A673 (cell line): ENCODE measurements around the gene KCTD2. TPM values are rescaled to one million over a fixed set of nuclear protein-coding genes. Genes with fewer than 3 reads are reported as not detected.
"Not testable (repeated sequence)": the region's sequence is repeated elsewhere in the genome, so short reads cannot be mapped to it uniquely, and the experiment has no call there.

Experiments used
- BruUV-seq: library from RNA; stranded (reverse); fragments of 400-500 nt; replicated peaks from 2 replicates; lab custom pipeline; 2021; lab: Mats Ljungman, UMichigan
- CTCF ChIA-PET: fragments of 300-600 bp; sonication (Branson Sonifier 250); formaldehyde crosslinking; loops from one replicate; lab custom pipeline; 2022; ENCODE audit warnings: antibody characterized with exemption; lab: Charles Lee
- POLR2A ChIA-PET: fragments of 300-600 bp; sonication (Branson Sonifier 250); formaldehyde crosslinking; loops from one replicate; lab custom pipeline; 2022; ENCODE audit warnings: antibody characterized with exemption; ENCODE audit not compliant: low non-redundant PET; lab: Charles Lee
- DNase-seq: peaks from one replicate; pipeline ENCODE4 v3.0.0-alpha.2; 2015; ENCODE audit warnings: low spot score
- H3K27ac ChIP-seq: fragments of 200-600 bp; sonication (generic); 2 replicates; pipeline ENCODE4 v1.5.1; 2016; ENCODE audit warnings: mixed run types, low read depth, mild to moderate bottlenecking, mixed read lengths, antibody characterized with exemption, low read length; ENCODE audit not compliant: poor library complexity, severe bottlenecking
- H3K27me3 ChIP-seq: fragments of 200-600 bp; sonication (generic); replicated peaks from 2 replicates; pipeline ENCODE4 v1.6.1; 2017; ENCODE audit warnings: mixed run types, low read depth, mild to moderate bottlenecking, mixed read lengths, antibody characterized with exemption, low read length; ENCODE audit not compliant: insufficient read depth, poor library complexity
- H3K36me3 ChIP-seq: fragments of 200-600 bp; sonication (generic); 2 replicates; pipeline ENCODE4 v1.6.1; 2016; ENCODE audit warnings: mixed run types, mild to moderate bottlenecking, mixed read lengths, antibody characterized with exemption, low read length; ENCODE audit not compliant: insufficient read depth, poor library complexity, severe bottlenecking
- H3K4me1 ChIP-seq: fragments of 200-600 bp; sonication (generic); 2 replicates; pipeline ENCODE4 v1.6.1; 2017; ENCODE audit warnings: mixed run types, mild to moderate bottlenecking, mixed read lengths, antibody characterized with exemption, low read length; ENCODE audit not compliant: insufficient read depth, poor library complexity, severe bottlenecking
- H3K4me3 ChIP-seq: fragments of 200-600 bp; sonication (generic); 2 replicates; pipeline ENCODE4 v1.5.1; 2016; ENCODE audit warnings: low read depth, mixed run types, mild to moderate bottlenecking, mixed read lengths, low read length; ENCODE audit not compliant: poor library complexity, severe bottlenecking
- H3K9me3 ChIP-seq: fragments of 200-600 bp; sonication (generic); 2 replicates; pipeline ENCODE4 v1.6.1; 2016; ENCODE audit warnings: mixed run types, low read depth, mild to moderate bottlenecking, mixed read lengths, antibody characterized with exemption, low read length; ENCODE audit not compliant: poor library complexity, severe bottlenecking
- CTCF ChIP-seq: fragments of 300-800, 200-600 bp; sonication (generic); conservative IDR thresholded peaks from 2 replicates; pipeline ENCODE4 v1.5.1; 2017; ENCODE audit warnings: low read depth, mild to moderate bottlenecking, antibody characterized with exemption, low read length, moderate library complexity, mixed read lengths
- EZH2 ChIP-seq: fragments of 200-600 bp; sonication (generic); IDR thresholded peaks from 2 replicates; pipeline ENCODE4 v1.6.1; 2017; ENCODE audit warnings: borderline replicate concordance, low read depth, mild to moderate bottlenecking, mixed read lengths, antibody characterized with exemption, low read length; ENCODE audit not compliant: poor library complexity, severe bottlenecking
- intact Hi-C: fragments of 100-400 bp; cut with micrococcal nuclease; formaldehyde crosslinking; loops from one replicate; pipeline ENCODE4 v1.10.0; 2022; ENCODE audit not compliant: unreplicated experiment
- total RNA-seq: library from RNA; stranded (reverse); gene quantifications from 2 replicates; pipeline ENCODE4 v1.2.3, GENCODE V29; 2021

The KCTD2 gene
- total RNA-seq, 1 experiment from 2014 or later, result 25.6 TPM

GRCh38 chr17:75039238-75039637 lies 7.8 kb upstream of the KCTD2 start:
- BruUV-seq, result no TSS peak
- ChIA-PET CTCF (no interaction called here), POLR2A (no interaction called here)
- H3K4me1 ChIP-seq, result peaks cover 18% of the 10 kb centered on the region
- intact Hi-C loops, result loop anchor here (10.0 kb wide), 2 partner anchors 166 to 366 kb away; partner anchors contain the start of genes GRB2 and NUP85
- peaks cover 42% of the 10 kb centered on the region for H3K36me3 ChIP-seq
- no peak overlapping the region for H3K27ac ChIP-seq
- TF ChIP-seq CTCF, result no peak
- TF ChIP-seq EZH2, result no peak
- no peaks in the 10 kb centered on the region for H3K9me3 ChIP-seq
- no peaks in the 10 kb centered on the region for H3K27me3 ChIP-seq
- H3K4me3 ChIP-seq, result no peak overlapping the region
- no peak for DNase-seq

- BruUV-seq, result no TSS peak
- TF ChIP-seq EZH2, result no peak
- no peak for TF ChIP-seq CTCF
- Histone ChIP-seq H3K4me3 (no peak overlapping the region), H3K27me3 (no peaks in the 10 kb centered on the region), H3K36me3 (peaks cover 42% of the 10 kb centered on the region), H3K27ac (no peak overlapping the region), H3K9me3 (no peaks in the 10 kb centered on the region), H3K4me1 (peaks cover 3% of the 10 kb centered on the region)
- ChIA-PET POLR2A (no interaction called here), CTCF (interaction anchor here (0.6 to 1.0 kb wide), 3 partner anchors 13 to 81 kb away, joined by 3 to 6 read pairs (median 3); no protein-coding TSS in a partner anchor)
- intact Hi-C loops, result no loop called here
- peak; percentile 40 for DNase-seq
Measured at GRCh38 chr17:75041656-75042280, 5.3 kb upstream of the KCTD2 start.

- BruUV-seq, intact Hi-C loops, H3K4me3 ChIP-seq, H3K9me3 ChIP-seq, POLR2A ChIA-PET, H3K4me1 ChIP-seq, CTCF ChIA-PET, H3K27ac ChIP-seq, H3K27me3 ChIP-seq, DNase-seq: not testable (repeated sequence)
- H3K36me3 ChIP-seq, result peaks cover 35% of the 10 kb centered on the region
Measured at GRCh38 chr17:75043789-75044188, 3.2 kb upstream of the KCTD2 start.

- POLR2A ChIA-PET, result no interaction called here
- H3K36me3 ChIP-seq, result peaks cover 29% of the 10 kb centered on the region
- TF ChIP-seq CTCF (no peak), EZH2 (no peak)
- intact Hi-C loops, result no loop called here
- CTCF ChIA-PET, result no interaction called here
- H3K9me3 ChIP-seq, result no peaks in the 10 kb centered on the region
- no peak for DNase-seq
- BruUV-seq, result no TSS peak
- peaks cover 9% of the 10 kb centered on the region for H3K4me1 ChIP-seq
- H3K27me3 ChIP-seq, result no peaks in the 10 kb centered on the region
- H3K27ac ChIP-seq, result no peak overlapping the region
- no peak overlapping the region for H3K4me3 ChIP-seq
Measured at GRCh38 chr17:75044716-75045115, 2.3 kb upstream of the KCTD2 start.

- H3K9me3 ChIP-seq, POLR2A ChIA-PET, DNase-seq, H3K27me3 ChIP-seq, intact Hi-C loops, CTCF ChIA-PET, H3K4me1 ChIP-seq: not testable (repeated sequence)
- Histone ChIP-seq H3K4me3 (peak overlapping the region; percentile 90), H3K36me3 (peaks cover 23% of the 10 kb centered on the region), H3K27ac (peak overlapping the region; percentile 84)
- BruUV-seq, result TSS peak; percentile 64
Measured at GRCh38 chr17:75045946-75046406, 1.0 kb upstream of the KCTD2 start.
